ENCODE results near the gene REC8. TPM values are rescaled to one million over a fixed set of nuclear protein-coding genes. Genes with fewer than 3 reads are reported as not detected.

Gene REC8
- polyA plus RNA-seq, 3 donors from 2014 or later: 1.7 to 15.2 (median 3.8) TPM

DNA sequence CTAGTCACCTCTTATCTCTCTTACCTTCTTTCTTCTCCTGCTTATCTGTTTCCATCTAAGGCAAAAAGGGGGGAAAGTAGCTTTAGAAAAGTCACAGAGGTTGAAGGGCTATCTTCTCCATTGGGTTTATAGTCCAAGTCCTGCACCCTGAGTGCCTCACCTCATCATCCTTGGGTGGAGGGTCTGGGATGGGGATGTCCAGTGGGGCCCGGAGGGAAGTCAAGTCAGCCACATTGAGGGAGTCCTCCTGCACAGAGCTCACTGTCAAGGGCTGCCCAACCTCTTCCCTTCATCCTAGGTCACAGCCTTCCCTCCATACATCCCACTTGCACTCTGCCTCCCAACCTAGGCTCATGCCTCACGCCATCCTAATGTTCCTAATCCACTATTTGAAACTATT is 26.7 kb upstream of the REC8 start:
- peaks cover 7 to 20% (median 9%) of the 10 kb centered on the region in 3 donors for H3K36me3 Mint-ChIP-seq
- peak overlapping the region; percentile 46 to 99 (median 97) for H3K27ac Mint-ChIP-seq
- peak overlapping the region; percentile 96 to 100 (median 99) for H3K4me3 Mint-ChIP-seq
- DNase-seq: no peak
- H3K4me1 Mint-ChIP-seq: peaks cover 69 to 77% of the 10 kb centered on the region in 2 donors
- H3K9me3 Mint-ChIP-seq: no peaks in the 10 kb centered on the region
- H3K27me3 Mint-ChIP-seq (ENCODE audit: low read depth in 3 of 3): peaks cover 8 to 15% (median 10%) of the 10 kb centered on the region in 3 donors

DNA sequence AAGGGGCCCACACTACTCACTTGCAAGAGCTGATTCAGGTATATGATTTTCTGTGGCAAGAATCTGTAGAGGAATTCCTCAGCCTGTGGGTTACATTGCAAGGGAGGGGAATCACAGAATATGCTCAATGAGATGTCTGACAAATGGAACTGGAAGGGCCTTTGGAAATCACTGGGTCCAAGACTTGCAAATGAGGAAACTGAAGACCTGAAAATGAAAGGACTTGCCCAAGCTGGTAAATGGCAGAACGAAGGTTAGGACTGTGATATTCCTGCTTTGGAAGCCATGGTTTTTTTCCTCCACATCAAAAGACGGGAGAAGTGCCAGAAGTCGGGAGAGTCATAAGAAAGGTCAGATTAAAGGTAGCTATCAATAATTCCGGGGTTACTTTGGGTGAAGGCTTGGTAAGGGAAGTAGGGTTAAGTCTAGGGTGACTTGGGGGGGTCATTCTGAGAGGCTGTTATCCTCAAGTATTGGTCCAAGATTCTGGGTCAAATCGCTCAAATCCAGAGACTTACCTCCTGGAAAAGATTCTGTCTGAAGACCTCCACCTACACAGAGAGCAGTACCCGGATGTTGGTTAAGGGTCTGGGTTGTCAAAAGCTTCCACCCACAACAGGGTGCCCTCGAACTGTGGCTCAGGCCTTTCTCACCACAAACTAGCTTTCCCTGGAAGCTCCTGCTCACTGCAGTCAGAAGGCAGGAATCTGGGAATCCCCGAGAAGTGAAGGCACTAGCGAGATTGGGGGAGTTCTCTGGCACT is 26.0 kb upstream of the REC8 start:
- Mint-ChIP-seq H3K36me3 (peaks cover 9 to 27% (median 11%) of the 10 kb centered on the region in 3 donors), H3K27ac (peak overlapping the region; percentile 93 to 99 (median 98)), H3K4me1 (peaks cover 66 to 77% of the 10 kb centered on the region in 2 donors), H3K27me3 (ENCODE audit: low read depth in 3 of 3) (peaks cover 8 to 15% (median 12%) of the 10 kb centered on the region in 3 donors), H3K4me3 (peak overlapping the region; percentile 96 to 100 (median 99)), H3K9me3 (no peaks in the 10 kb centered on the region)
- DNase-seq: no peak

DNA sequence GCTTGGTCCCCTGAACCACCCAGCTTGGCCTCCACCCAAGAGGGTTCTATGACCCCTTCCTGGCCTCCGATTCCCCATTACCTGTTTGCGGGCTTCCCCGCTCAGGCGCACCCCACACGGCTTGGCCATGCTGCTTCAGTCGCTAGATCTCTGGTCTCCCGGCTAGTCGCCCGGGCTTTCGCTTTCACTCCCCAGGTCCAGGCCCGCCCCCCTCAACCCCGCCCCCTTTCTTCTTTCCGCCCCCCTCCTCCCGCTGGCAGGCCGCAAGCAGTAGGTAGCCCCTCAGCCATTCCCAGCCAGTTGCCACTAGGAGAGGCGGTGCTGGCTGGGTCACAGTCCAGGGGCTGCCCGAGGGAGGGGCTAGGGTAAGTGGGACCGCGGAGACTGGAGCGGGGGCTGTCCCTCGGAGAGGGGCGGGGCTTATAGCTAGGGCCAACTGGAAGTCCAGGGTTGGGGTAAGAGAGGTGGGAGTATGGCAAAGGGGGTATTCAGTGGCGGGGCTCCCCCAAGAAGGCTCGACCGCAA is 25.4 kb upstream of the REC8 start, which contains the start of gene PSME2:
Gene PSME2 (minus strand): TSS at position 158 of the 525 bp plus-strand sequence. CDS start 29 bp downstream, at position 129.
- peak; percentile 90 to 91 (median 90) for DNase-seq
- no peaks in the 10 kb centered on the region for H3K9me3 Mint-ChIP-seq
- peaks cover 9 to 30% (median 11%) of the 10 kb centered on the region in 3 donors for H3K36me3 Mint-ChIP-seq
- peaks cover 7 to 11% (median 9%) of the 10 kb centered on the region in 3 donors for H3K27me3 Mint-ChIP-seq (ENCODE audit: low read depth in 3 of 3)
- peaks cover 65 to 76% of the 10 kb centered on the region in 2 donors for H3K4me1 Mint-ChIP-seq
- peak within 1 kb of the TSS; percentile 96 to 100 (median 99) for H3K4me3 Mint-ChIP-seq
- H3K27ac Mint-ChIP-seq: peak within 1 kb of the TSS; percentile 93 to 99 (median 98)

DNA sequence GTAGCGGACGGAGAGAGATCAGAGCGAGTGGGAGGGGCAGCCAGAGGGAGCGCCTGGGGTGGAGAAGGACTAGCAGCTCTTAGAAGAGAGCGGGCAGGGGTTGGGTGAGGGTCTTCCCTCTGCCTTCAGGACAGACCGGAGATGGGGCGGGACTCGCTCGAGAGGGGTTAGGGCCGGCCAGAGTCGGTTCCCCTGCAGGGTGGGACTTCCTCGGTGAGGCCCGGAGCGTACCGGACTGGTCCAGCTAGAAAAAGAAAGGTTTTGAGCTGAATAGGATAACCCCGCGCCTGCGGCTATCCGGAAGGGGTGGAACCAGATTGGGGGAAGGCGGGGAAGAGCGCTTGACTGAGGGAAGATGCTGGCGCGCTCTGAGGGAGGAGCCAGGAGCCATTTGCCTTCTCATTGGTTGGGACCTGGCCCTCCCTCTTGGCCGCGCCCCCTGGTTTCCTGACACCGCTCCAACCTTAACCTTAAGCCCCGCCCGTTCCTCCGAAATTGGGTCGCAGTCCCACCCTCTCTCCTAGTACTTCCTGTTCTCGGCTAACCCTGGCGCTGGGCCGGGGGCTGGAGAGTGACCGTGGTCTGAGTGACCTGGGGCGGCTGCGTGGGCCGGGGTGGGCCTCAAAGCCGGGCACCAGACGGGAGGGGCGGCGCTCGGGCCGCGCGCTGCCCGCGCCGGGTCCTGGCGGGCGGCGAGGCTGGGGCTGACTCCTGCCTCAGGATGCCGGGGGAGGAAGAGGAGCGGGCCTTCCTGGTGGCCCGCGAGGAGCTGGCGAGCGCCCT is 24.7 kb upstream of the REC8 start, which contains the start of gene RNF31:
Gene RNF31 (plus strand): TSS at position 521 of the 783 bp plus-strand sequence. CDS start 201 bp downstream, at position 722.
- H3K27me3 Mint-ChIP-seq (ENCODE audit: low read depth in 3 of 3): peaks cover 3 to 9% (median 6%) of the 10 kb centered on the region in 3 donors
- H3K9me3 Mint-ChIP-seq: no peaks in the 10 kb centered on the region
- DNase-seq: peak; percentile 96 to 98 (median 97)
- H3K4me3 Mint-ChIP-seq: peak within 1 kb of the TSS; percentile 96 to 100 (median 99)
- peaks cover 9 to 31% (median 14%) of the 10 kb centered on the region in 3 donors for H3K36me3 Mint-ChIP-seq
- H3K27ac Mint-ChIP-seq: peak within 1 kb of the TSS; percentile 93 to 99 (median 98)
- peaks cover 58 to 69% of the 10 kb centered on the region in 2 donors for H3K4me1 Mint-ChIP-seq

DNA sequence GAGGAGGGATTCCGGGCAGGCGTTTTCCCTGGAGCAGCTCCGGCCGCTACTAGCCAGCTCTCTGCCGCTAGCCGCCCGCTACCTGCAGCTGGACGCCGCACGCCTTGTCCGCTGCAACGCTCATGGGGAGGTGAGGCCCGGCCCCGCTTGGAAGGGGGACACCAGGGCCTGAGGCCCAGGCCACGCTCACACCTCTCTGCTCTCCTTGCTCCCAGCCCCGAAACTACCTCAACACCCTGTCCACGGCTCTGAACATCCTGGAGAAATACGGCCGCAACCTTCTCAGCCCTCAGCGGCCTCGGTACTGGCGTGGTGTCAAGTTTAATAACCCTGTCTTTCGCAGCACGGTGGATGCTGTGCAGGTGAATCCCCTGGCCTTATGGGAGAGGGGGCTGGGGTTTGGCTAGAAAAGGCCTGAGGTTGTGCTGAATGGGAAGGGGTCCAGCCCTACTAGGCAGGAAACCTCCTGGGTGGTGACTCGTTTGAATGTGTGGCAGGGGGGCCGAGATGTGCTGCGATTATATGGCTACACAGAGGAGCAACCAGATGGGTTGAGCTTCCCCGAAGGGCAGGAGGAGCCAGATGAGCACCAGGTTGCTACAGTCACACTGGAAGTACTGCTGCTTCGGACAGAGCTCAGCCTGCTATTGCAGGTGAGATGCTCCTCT is 24.0 kb upstream of the REC8 start:
- no peaks in the 10 kb centered on the region for H3K9me3 Mint-ChIP-seq
- no peak for DNase-seq
- peak overlapping the region; percentile 83 to 93 (median 86) for H3K27ac Mint-ChIP-seq
- peaks cover 9 to 31% (median 14%) of the 10 kb centered on the region in 3 donors for H3K36me3 Mint-ChIP-seq
- peaks cover 52 to 65% of the 10 kb centered on the region in 2 donors for H3K4me1 Mint-ChIP-seq
- peak overlapping the region; percentile 91 to 100 (median 99) for H3K4me3 Mint-ChIP-seq
- H3K27me3 Mint-ChIP-seq (ENCODE audit: low read depth in 3 of 3): peaks cover 3 to 9% (median 6%) of the 10 kb centered on the region in 3 donors

DNA sequence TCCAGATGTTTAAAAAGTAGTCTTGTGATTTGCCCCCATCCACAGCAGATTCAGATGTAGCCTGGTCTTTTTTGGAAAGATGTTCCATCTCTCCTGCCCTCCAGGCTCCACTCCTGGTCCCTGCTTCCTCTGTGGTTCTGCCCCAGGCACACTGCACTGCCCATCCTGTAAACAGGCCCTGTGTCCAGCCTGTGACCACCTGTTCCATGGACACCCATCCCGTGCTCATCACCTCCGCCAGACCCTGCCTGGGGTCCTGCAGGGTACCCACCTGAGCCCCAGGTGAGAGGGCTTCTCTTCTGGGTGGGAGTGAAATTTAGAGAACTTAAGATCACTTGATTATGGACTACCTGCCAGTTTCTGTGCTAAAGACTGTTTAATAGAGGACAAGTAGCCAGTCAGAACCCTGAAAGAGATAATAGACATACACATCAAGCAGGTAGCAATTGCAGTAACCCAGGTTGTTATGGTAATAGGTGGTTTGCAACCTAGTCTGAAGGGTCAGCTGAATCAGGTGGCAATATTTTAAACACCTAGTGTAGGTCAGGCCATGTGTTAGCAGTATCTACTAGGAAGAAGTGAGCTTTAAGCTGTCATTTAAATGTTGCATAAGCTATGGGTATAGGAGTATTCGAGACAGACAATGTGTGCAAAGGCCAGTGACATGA is 22.4 kb upstream of the REC8 start:
- H3K4me1 Mint-ChIP-seq: peaks cover 45 to 54% of the 10 kb centered on the region in 2 donors
- H3K27me3 Mint-ChIP-seq (ENCODE audit: low read depth in 3 of 3): peaks cover 3 to 9% (median 4%) of the 10 kb centered on the region in 3 donors
- peaks cover 5 to 28% (median 11%) of the 10 kb centered on the region in 3 donors for H3K36me3 Mint-ChIP-seq
- H3K27ac Mint-ChIP-seq: peak overlapping the region in 2 of 6 donors; percentile 29 to 74
- DNase-seq: no peak
- H3K9me3 Mint-ChIP-seq: no peaks in the 10 kb centered on the region
- peak overlapping the region; percentile 27 to 100 (median 96) for H3K4me3 Mint-ChIP-seq

DNA sequence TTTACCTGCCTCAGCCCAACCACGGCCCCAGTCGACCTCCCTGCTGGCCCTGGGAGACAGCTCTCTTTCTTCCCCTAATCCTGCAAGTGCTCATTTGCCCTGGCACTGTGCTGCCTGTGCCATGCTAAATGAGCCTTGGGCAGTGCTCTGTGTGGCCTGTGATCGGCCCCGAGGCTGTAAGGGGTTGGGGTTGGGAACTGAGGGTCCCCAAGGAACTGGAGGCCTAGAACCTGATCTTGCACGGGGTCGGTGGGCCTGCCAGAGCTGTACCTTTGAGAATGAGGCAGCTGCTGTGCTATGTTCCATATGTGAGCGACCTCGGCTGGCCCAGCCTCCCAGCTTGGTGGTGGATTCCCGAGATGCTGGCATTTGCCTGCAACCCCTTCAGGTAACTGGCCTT is 21.8 kb upstream of the REC8 start:
- peaks cover 5 to 30% (median 16%) of the 10 kb centered on the region in 3 donors for H3K36me3 Mint-ChIP-seq

DNA sequence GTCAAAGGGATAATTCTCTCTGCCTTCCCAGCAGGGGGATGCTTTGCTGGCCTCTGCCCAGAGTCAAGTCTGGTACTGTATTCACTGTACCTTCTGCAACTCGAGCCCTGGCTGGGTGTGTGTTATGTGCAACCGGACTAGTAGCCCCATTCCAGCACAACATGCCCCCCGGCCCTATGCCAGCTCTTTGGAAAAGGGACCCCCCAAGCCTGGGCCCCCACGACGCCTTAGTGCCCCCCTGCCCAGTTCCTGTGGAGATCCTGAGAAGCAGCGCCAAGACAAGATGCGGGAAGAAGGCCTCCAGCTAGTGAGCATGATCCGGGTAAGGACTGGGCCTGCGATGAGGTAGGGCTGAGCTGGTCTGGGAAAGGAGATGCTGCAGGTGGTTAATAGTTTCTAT is 21.3 kb upstream of the REC8 start:
- Mint-ChIP-seq H3K27me3 (ENCODE audit: low read depth in 3 of 3) (peaks cover 3 to 9% (median 4%) of the 10 kb centered on the region in 3 donors), H3K4me3 (no peak overlapping the region), H3K4me1 (peaks cover 34 to 42% of the 10 kb centered on the region in 2 donors), H3K9me3 (no peaks in the 10 kb centered on the region), H3K36me3 (peaks cover 7 to 35% (median 18%) of the 10 kb centered on the region in 3 donors), H3K27ac (no peak overlapping the region)
- DNase-seq: no peak

More for the DNA sequence above, 21.8 kb upstream of the REC8 start:
- H3K4me1 Mint-ChIP-seq: peaks cover 39 to 48% of the 10 kb centered on the region in 2 donors
- no peak overlapping the region for H3K27ac Mint-ChIP-seq
- H3K4me3 Mint-ChIP-seq: peak overlapping the region in 1 of 5 donors; percentile 27
- H3K27me3 Mint-ChIP-seq (ENCODE audit: low read depth in 3 of 3): peaks cover 3 to 9% (median 4%) of the 10 kb centered on the region in 3 donors
- DNase-seq: no peak
- H3K9me3 Mint-ChIP-seq: no peaks in the 10 kb centered on the region

DNA sequence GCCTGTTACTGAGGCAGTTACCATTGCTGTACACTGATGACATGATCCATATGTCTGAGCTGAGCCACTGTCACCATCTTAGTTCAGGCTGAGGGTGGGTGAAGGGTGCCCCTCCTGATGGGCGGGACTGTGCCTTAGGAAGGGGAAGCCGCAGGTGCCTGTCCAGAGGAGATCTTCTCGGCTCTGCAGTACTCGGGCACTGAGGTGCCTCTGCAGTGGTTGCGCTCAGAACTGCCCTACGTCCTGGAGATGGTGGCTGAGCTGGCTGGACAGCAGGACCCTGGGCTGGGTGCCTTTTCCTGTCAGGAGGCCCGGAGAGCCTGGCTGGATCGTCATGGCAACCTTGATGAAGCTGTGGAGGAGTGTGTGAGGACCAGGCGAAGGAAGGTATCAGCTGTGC is 20.9 kb upstream of the REC8 start:
- H3K9me3 Mint-ChIP-seq: no peaks in the 10 kb centered on the region
- peaks cover 10 to 39% (median 22%) of the 10 kb centered on the region in 3 donors for H3K36me3 Mint-ChIP-seq
- H3K27ac Mint-ChIP-seq: no peak overlapping the region

DNA sequence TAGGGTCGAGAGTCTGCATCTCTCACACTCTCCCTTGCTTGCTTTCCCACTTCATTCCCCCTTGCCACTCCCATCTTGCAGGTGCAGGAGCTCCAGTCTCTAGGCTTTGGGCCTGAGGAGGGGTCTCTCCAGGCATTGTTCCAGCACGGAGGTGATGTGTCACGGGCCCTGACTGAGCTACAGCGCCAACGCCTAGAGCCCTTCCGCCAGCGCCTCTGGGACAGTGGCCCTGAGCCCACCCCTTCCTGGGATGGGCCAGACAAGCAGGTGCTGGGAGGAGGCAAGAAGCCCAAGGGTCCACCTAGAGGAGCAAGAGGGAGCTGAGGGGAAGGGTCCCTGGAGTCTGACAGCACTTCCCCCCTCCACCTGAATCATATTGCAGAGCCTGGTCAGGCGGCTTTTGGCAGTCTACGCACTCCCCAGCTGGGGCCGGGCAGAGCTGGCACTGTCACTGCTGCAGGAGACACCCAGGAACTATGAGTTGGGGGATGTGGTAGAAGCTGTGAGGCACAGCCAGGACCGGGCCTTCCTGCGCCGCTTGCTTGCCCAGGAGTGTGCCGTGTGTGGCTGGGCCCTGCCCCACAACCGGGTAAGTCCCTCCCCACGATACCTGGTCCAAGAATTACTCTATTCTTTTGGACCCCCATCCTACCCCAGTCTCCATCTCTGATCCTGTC is 20.3 kb upstream of the REC8 start:
- Mint-ChIP-seq H3K4me3 (no peak overlapping the region), H3K9me3 (no peaks in the 10 kb centered on the region), H3K36me3 (peaks cover 10 to 40% (median 23%) of the 10 kb centered on the region in 3 donors), H3K27me3 (ENCODE audit: low read depth in 3 of 3) (peaks cover 0 to 6% (median 4%) of the 10 kb centered on the region in 3 donors), H3K4me1 (peaks cover 25 to 33% of the 10 kb centered on the region in 2 donors), H3K27ac (no peak overlapping the region)
- no peak for DNase-seq

More for the DNA sequence above, 20.9 kb upstream of the REC8 start:
- H3K4me3 Mint-ChIP-seq: no peak overlapping the region
- peaks cover 3 to 9% (median 4%) of the 10 kb centered on the region in 3 donors for H3K27me3 Mint-ChIP-seq (ENCODE audit: low read depth in 3 of 3)
- DNase-seq: no peak
- H3K4me1 Mint-ChIP-seq: peaks cover 30 to 38% of the 10 kb centered on the region in 2 donors

DNA sequence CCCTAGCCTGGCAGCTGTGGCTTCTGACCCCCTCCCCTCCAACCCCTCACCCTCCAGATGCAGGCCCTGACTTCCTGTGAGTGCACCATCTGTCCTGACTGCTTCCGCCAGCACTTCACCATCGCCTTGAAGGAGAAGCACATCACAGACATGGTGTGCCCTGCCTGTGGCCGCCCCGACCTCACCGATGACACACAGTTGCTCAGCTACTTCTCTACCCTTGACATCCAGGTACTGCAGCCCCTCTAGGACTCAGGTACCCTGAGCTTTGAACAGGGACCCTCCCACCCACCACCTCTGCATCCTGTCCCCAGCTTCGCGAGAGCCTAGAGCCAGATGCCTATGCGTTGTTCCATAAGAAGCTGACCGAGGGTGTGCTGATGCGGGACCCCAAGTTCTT is 16.8 kb upstream of the REC8 start:
- H3K9me3 Mint-ChIP-seq: no peaks in the 10 kb centered on the region
- H3K36me3 Mint-ChIP-seq: peaks cover 11 to 50% (median 26%) of the 10 kb centered on the region in 3 donors
- DNase-seq: no peak
- peaks cover 6 to 9% of the 10 kb centered on the region in 2 donors for H3K4me1 Mint-ChIP-seq
- H3K27ac Mint-ChIP-seq: no peak overlapping the region
- H3K4me3 Mint-ChIP-seq: no peak overlapping the region
- H3K27me3 Mint-ChIP-seq (ENCODE audit: low read depth in 3 of 3): peaks cover 0 to 2% (median 0%) of the 10 kb centered on the region in 3 donors

DNA sequence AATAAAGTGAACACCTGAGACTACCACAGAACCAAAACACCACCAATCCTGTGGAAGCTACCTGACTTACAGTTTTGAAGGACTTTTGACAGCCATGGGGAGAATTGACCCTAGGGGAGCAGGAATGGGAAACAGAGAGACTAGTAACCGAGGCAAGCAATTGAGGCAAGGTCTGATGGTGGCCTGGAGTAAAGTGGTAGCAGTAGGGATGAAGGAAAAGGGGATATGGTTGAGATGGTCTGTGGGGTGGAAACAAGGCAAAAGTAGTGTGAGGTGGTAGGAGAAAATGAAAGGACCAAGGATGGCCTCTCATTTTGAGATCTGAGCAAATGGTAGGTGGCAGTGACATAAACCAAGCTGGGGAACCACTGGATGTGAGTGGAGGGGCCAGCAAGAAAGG is 15.0 kb upstream of the REC8 start:
- peaks cover 15 to 39% (median 26%) of the 10 kb centered on the region in 3 donors for H3K36me3 Mint-ChIP-seq

More for the DNA sequence above, 15.0 kb upstream of the REC8 start:
- peaks cover 15 to 18% of the 10 kb centered on the region in 2 donors for H3K4me1 Mint-ChIP-seq
- peaks cover 6 to 8% (median 7%) of the 10 kb centered on the region in 3 donors for H3K27me3 Mint-ChIP-seq (ENCODE audit: low read depth in 3 of 3)
- no peaks in the 10 kb centered on the region for H3K9me3 Mint-ChIP-seq
- peak overlapping the region in 5 of 6 donors; percentile 4 to 79 (median 27) for H3K27ac Mint-ChIP-seq
- no peak overlapping the region for H3K4me3 Mint-ChIP-seq
- DNase-seq: no peak

All from immature natural killer cell (primary cell).